SU-DHL-6 (cell line): ENCODE results near the gene POC1A.
"Not testable (repeated sequence)": the region's sequence is repeated elsewhere in the genome, so short reads cannot be mapped to it uniquely, and the experiment has no call there.

Source experiments
- H2AFZ ChIP-seq: fragments of 200-600 bp; sonication (generic); 2 replicates; pipeline ENCODE4 v1.6.1; 2014; ENCODE audit warnings: low read depth, mild to moderate bottlenecking, moderate library complexity, mixed read lengths, antibody characterized with exemption, low read length; ENCODE audit not compliant: severe bottlenecking
- H3F3A ChIP-seq: fragments of 200-600 bp; shearing (Covaris generic); 2 replicates; pipeline ENCODE4 v1.6.0; 2016; ENCODE audit warnings: antibody characterized with exemption, mild to moderate bottlenecking; ENCODE audit not compliant: insufficient read depth
- H3K27ac ChIP-seq: fragments of 200-600 bp; sonication (generic); 2 replicates; pipeline ENCODE4 v1.5.1; 2016; ENCODE audit warnings: low read depth, mild to moderate bottlenecking, low read length, moderate library complexity, mixed read lengths
- H3K27me3 ChIP-seq: fragments of 200-600 bp; sonication (generic), shearing (Covaris generic); 2 replicates; pipeline ENCODE4 v1.6.0; 2014; ENCODE audit warnings: mild to moderate bottlenecking, low read length
- H3K36me3 ChIP-seq: fragments of 200-600 bp; sonication (generic); 2 replicates; pipeline ENCODE4 v1.6.1; 2014; ENCODE audit warnings: mild to moderate bottlenecking, low read length, mixed read lengths
- H3K4me2 ChIP-seq: fragments of 300-600, 200-600 bp; shearing (Covaris generic), sonication (generic); 2 replicates; pipeline ENCODE4 v1.6.0; 2014; ENCODE audit warnings: low read length, low read depth, mild to moderate bottlenecking; ENCODE audit not compliant: poor library complexity, severe bottlenecking
- H3K4me3 ChIP-seq: fragments of 200-600 bp; sonication (generic); 2 replicates; pipeline ENCODE4 v1.5.1; 2014; ENCODE audit warnings: antibody characterized with exemption, low read length, mild to moderate bottlenecking, mixed read lengths; ENCODE audit not compliant: insufficient read depth, poor library complexity, severe bottlenecking
- H3K79me2 ChIP-seq: fragments of 200-600 bp; sonication (generic); 2 replicates; pipeline ENCODE4 v1.6.1; 2014; ENCODE audit warnings: mild to moderate bottlenecking, low read length, moderate library complexity; ENCODE audit not compliant: insufficient read depth
- H3K9ac ChIP-seq: fragments of 200-600 bp; sonication (generic); 2 replicates; pipeline ENCODE4 v1.7.0; 2014; ENCODE audit warnings: mild to moderate bottlenecking, low read length
- H3K9me2 ChIP-seq: fragments of 200-600 bp; sonication (generic); replicated peaks from 2 replicates; pipeline ENCODE4 v1.6.1; 2014; ENCODE audit warnings: low read length; ENCODE audit not compliant: insufficient read depth
- H3K9me3 ChIP-seq: fragments of 200-600 bp; sonication (generic); 2 replicates; pipeline ENCODE4 v1.6.1; 2014; ENCODE audit warnings: low read length, mixed read lengths; ENCODE audit not compliant: insufficient read depth
- H4K20me1 ChIP-seq: fragments of 200-600 bp; sonication (generic); 2 replicates; pipeline ENCODE4 v1.6.1; 2014; ENCODE audit warnings: low read depth, mild to moderate bottlenecking, antibody characterized with exemption, low read length, moderate library complexity, mixed read lengths
- EZH2phosphoT487 ChIP-seq: fragments of 200-600 bp; sonication (generic), shearing (Covaris generic); conservative IDR thresholded peaks from 2 replicates; pipeline ENCODE4 v1.6.1; 2018; ENCODE audit warnings: mild to moderate bottlenecking, antibody characterized with exemption, low read length, moderate library complexity, mixed read lengths
- TF ChIP-seq, protein P1 (sequence below): fragments of 200-600 bp; sonication (generic); IDR thresholded peaks from one replicate; pipeline ENCODE4 v1.5.1; 2017; ENCODE audit warnings: antibody characterized with exemption, mild to moderate bottlenecking, low read length, moderate library complexity; ENCODE audit not compliant: insufficient read depth, poor library complexity, severe bottlenecking

POC1A gene

DNA sequence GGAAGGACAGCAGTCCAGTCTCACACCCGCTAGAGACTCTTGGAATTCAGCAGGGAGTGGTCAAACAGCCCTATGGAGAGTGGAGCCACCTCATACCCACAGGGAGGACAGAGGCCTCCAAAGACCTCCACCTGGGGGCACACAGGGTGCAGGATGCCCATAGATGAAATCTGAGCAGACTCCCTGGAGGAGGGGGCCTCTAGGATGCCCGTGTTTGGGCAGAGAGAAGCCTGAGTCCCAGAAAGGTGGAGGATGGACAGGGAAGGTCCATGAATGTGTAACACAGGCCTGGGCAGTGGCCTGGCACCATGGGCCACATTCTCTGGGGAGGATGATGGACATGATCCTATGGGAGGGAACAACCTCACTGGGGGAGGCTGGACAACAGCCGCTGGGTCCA, 119.6 kb downstream of the POC1A start:
- no peak for TF ChIP-seq EZH2phosphoT487
- TF ChIP-seq, protein P1, sequence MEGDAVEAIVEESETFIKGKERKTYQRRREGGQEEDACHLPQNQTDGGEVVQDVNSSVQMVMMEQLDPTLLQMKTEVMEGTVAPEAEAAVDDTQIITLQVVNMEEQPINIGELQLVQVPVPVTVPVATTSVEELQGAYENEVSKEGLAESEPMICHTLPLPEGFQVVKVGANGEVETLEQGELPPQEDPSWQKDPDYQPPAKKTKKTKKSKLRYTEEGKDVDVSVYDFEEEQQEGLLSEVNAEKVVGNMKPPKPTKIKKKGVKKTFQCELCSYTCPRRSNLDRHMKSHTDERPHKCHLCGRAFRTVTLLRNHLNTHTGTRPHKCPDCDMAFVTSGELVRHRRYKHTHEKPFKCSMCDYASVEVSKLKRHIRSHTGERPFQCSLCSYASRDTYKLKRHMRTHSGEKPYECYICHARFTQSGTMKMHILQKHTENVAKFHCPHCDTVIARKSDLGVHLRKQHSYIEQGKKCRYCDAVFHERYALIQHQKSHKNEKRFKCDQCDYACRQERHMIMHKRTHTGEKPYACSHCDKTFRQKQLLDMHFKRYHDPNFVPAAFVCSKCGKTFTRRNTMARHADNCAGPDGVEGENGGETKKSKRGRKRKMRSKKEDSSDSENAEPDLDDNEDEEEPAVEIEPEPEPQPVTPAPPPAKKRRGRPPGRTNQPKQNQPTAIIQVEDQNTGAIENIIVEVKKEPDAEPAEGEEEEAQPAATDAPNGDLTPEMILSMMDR = no peak
- no peak overlapping the region for H3K9ac ChIP-seq

DNA sequence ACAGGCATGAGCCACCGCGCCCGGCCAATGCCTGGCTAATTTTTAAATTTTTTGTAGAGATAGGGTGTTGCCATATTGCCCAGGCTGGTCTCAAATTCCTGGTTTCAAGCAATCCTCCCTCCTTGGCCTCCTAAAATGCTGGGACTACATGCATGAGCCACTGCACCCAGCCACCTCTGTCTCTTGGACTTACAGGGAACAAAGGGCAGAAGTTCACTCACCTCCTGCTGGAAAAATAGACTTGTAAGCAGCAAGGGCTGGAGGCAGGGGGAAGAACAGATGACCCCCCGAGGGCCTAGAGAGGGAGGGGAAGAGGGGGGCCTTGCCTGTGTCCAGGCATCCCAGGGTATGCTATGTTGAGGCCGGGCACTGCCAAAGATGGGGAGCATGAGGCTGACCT, 120.0 kb downstream of the POC1A start:
- H3K9me2 ChIP-seq = no peaks in the 10 kb centered on the region
- no peaks in the 10 kb centered on the region for H3K36me3 ChIP-seq

More for the DNA sequence above, 119.6 kb downstream of the POC1A start:
- H3K4me2 ChIP-seq = no peak overlapping the region
- H3K79me2 ChIP-seq = no peaks in the 10 kb centered on the region
- no peaks in the 10 kb centered on the region for H3K9me3 ChIP-seq
- no peaks in the 10 kb centered on the region for H3K27me3 ChIP-seq
- H3F3A ChIP-seq = no peaks in the 10 kb centered on the region
- no peaks in the 10 kb centered on the region for H3K36me3 ChIP-seq
- H3K27ac ChIP-seq = no peak overlapping the region
- no peak overlapping the region for H3K4me3 ChIP-seq
- no peak overlapping the region for H2AFZ ChIP-seq
- no peaks in the 10 kb centered on the region for H4K20me1 ChIP-seq
- no peaks in the 10 kb centered on the region for H3K9me2 ChIP-seq

DNA sequence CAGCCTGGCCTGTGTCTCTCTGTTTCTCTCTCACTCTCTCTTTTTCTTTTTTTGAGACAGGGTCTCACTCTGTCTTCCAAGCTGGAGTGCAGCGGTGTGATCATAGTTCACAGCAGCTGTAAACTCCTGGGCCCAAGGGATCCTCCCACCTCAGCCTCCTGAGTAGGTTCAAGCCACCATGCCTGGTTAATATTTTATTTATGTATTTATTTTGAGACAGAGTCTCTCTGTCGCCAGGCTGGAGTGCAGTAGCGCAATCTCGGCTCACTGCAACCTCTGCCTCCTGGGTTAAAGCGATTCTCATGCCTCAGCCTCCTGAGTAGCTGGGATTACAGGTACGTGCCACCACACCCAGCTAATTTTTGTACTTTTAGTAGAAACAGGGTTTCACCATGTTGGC, 120.5 kb downstream of the POC1A start:
- H3K9me3 ChIP-seq, H4K20me1 ChIP-seq, H3K79me2 ChIP-seq, H3K4me2 ChIP-seq, H3K36me3 ChIP-seq, H3K9ac ChIP-seq, H3K9me2 ChIP-seq, H3K4me3 ChIP-seq, H3K27ac ChIP-seq, H3K27me3 ChIP-seq, H3F3A ChIP-seq, H2AFZ ChIP-seq: not testable (repeated sequence)

More for the DNA sequence above, 120.0 kb downstream of the POC1A start:
- TF ChIP-seq, protein P1 = no peak
- TF ChIP-seq EZH2phosphoT487 = no peak
- H4K20me1 ChIP-seq = no peaks in the 10 kb centered on the region
- no peak overlapping the region for H3K4me2 ChIP-seq
- no peaks in the 10 kb centered on the region for H3K9me3 ChIP-seq
- no peak overlapping the region for H2AFZ ChIP-seq
- no peak overlapping the region for H3K27ac ChIP-seq
- no peaks in the 10 kb centered on the region for H3F3A ChIP-seq
- H3K27me3 ChIP-seq = no peaks in the 10 kb centered on the region
- H3K79me2 ChIP-seq = no peaks in the 10 kb centered on the region
- no peak overlapping the region for H3K4me3 ChIP-seq
- no peak overlapping the region for H3K9ac ChIP-seq

- TF ChIP-seq EZH2phosphoT487 = no peak
- TF ChIP-seq, protein P1 = no peak
- no peaks in the 10 kb centered on the region for H3K36me3 ChIP-seq
- H3K9me2 ChIP-seq = no peaks in the 10 kb centered on the region
- no peak overlapping the region for H2AFZ ChIP-seq
- H4K20me1 ChIP-seq = no peaks in the 10 kb centered on the region
- H3K79me2 ChIP-seq = no peaks in the 10 kb centered on the region
- H3K9me3 ChIP-seq = no peaks in the 10 kb centered on the region
- H3K4me2 ChIP-seq = no peak overlapping the region
- H3K27me3 ChIP-seq = no peaks in the 10 kb centered on the region
- no peak overlapping the region for H3K27ac ChIP-seq
- no peak overlapping the region for H3K4me3 ChIP-seq
- H3K9ac ChIP-seq = no peak overlapping the region
- no peaks in the 10 kb centered on the region for H3F3A ChIP-seq
Observed at GRCh38 chr3:52032702-52033408, 121.4 kb downstream of the POC1A start.
